Activated CD8-positive, alpha-beta memory T cell treated with anti-CD3 and anti-CD28 coated beads for 1 hour (primary cell): Measurements from ENCODE around the gene ANGPTL8.

Experiments used
- DNase-seq, 2 donors: peaks; one replicate each; pipeline ENCODE4 v3.0.0-alpha.2; 2020; ENCODE audit warnings: low read depth in 1 of 2; ENCODE audit errors: extremely low read depth in 1 of 2

The ANGPTL8 gene

DNA sequence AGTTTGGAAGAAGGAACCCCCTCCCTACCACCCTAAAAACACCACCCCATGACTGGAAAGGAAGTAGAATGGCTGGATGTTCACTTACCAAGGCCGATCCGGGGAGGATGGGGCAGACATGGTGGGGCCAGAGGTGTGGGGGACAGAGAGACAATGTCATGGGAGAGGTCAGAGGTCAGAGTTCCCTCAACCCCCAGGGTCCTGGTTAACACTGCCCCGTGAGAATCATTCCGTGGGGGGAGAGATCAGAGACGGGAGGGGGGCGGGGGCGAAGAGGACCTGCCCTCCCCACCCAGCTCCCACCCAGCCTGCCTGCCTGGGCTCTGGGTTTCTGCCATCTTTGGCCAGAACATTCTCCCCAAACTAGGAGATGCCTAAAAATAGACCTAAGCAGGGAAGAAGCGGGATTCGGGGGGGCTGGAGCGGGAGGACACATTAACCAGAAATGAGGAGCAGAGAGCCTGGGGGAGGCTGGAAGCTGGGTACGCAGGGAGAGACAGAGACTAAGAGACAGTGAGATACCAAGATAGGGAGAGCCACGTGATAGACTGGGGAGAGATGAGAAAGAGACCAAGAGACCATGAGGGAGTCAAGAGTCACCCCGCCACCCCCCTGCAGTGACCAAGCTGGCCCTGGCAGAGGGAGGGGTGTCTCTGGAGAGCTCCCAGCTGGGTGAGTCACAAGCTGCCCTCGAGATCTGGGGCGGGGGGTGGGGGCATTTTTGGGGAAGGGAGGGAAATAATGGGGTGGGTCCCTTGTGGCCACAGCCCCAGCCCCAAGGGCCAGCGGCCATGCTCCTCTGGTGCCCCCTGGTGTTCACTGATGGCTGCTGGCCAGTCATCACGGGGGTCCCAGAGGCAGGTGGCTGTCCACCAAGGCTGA, 36.0 kb upstream of the ANGPTL8 start:
- DNase-seq, result peak in 1 of 2 donors; percentile 23

DNA sequence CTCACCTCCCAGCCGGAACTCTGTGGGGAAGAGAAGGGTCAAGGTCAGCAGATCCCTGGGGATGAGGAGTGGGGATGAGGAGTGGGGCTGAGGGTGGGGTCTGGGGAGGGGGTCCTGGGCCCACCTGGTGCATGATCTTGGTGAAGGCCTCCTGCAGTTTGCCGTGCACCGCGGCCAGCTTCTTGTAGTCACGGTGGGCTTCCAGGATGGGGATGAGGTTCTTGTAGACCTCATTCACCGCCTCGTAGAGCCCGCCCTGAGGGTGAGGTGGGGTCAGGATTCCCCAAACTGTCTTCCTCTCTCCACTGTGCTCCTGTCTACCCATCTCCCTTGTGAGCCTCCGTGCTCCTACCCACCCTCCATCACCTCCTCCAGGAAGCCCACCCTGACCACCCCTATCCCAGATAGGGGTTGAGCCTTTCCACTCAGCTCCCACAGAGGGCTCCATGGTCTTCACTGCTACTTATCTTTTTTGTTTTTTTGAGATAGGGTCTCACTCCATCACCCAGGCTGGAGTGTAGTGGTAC, 35.3 kb upstream of the ANGPTL8 start:
- DNase-seq, result no peak

DNA sequence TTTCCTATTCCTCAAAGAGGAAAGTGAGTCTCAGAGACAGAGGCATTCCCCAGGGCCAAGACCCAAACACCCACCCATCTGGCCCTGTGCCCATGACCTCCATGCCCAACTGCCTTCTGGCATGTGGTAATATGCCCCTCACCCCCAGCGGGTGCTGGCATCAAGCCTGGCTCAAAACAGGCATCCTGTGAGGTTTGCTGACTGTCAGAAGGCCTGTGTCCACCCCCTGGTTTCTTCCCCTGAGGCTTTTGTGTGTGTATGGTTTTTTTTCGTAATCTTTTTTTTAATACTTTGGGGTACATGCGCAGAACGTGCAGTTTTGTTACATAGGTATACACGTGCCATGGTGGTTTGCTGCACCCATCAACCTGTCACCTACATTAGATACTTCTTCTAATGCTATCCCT, 34.5 kb upstream of the ANGPTL8 start:
- no peak for DNase-seq

DNA sequence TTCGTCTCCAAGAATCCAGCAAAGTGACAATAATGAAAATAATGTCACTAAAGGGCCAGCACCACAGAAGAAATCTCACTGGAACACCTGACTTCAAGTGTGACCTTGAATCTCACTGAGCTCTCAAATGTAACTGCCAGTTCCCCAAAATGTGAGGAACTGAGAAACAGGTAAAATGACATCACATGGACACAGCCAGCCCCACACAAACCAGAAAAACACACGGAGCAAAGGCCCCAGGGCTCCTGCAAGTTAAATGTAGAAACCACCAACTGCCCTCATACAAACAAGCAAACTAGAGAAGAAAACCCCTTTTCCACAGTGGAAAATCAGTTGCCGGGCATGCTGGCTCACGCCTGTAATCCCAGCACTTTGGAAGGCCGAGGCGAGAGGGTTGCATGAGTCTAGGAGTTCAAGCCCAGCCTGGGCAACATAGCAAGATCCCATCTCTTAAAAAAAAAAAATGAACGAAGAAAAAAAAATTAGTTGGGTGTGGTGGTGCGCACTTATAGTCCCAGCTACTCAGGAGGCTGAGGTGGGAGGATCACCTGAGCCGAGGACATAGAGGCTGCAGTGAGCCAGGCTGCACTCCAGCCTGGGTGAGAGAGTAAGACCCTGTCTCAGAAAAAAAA, 33.4 kb upstream of the ANGPTL8 start:
- no peak for DNase-seq

DNA sequence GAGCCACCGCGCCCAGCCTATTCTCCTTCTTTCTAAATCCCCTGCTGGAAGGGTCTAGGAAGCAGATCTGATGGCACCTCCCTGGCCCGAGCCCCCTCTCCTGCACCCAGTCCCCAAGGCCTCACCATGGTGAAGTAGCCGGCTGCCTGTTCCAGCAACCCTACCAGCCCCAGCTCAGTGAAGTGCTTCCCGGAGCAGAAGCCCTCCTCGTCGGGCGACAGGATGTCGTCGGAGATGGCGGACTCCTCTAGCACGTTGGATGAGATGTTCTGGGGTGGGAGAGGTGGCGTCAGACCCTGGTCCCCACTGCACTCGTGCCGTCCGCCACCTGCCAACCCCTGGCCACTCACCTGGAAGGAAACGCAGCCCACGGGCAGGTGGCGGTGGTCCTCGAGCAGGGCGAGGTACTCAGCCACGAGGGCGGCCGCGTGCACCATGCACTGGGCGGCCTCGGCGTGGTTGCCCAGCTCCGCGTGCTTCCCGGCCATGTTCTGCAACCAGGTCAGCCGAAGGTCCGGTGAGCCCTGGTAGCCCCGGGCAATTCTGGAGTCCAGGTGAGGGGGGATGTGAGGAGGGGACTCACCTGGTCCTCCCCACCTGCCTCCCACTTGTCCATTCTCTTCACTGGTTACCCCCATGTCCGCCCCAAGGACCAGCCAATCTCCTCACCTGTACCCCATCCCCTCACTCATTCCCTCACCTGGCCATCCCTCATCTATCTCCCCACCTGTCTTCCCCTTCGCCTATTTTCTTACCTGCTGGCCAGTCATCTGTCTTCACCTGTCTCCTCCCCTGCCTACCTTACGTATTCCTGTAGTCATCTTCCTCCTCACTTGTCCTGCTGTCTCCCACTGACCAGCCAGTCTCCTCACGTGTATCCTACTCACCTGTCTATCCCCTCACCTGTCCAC, 30.6 kb upstream of the ANGPTL8 start:
- no peak for DNase-seq

DNA sequence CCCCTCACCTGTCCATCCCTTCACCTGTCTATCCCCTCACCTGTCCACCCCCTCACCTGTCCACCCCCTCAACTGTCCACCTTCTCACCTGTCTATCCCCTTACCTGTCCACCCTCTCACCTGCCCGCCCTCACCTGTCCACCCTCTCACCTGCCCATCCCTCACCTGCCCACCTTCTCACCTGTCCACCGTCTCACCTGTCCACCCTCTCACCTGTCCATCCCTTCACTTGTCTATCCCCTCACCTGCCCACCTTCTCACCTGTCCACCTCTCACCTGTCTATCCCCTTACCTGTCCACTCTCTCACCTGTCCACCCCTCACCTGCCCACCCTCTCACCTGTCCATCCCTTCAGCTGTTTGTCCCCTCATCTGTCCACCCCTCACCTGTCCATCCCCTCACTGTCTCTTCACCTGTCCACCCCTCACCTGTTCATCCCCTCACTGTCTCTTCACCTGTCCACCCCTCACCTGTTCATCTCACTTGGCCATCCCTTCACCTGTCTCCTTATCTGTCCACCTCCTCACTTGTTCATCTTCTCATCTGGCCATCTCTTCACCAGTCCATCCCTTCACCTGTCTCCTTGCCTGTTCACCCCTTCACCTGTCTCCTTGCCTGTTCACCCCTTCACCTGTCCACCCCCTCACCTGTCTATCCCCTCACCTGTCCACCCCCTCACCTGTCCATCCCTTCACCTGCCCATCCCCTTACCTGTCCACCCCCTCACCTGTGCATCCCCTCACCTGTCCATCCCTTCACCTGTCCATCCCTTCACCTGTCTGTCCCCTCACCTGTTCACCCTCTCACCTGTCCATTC, 29.4 kb upstream of the ANGPTL8 start:
- no peak for DNase-seq

DNA sequence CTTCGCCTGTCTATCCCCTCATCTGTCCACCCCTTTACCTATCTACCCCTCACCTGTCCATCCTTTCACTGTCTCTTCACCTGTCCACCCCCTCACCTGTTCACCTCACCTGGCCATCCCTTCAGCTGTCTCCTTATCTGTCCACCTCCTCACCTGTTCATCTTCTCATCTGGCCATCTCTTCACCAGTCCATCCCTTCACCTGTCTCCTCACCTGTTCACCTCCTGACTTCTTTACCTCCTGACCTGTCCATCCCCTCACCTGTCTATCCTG, 28.8 kb upstream of the ANGPTL8 start:
- no peak for DNase-seq

DNA sequence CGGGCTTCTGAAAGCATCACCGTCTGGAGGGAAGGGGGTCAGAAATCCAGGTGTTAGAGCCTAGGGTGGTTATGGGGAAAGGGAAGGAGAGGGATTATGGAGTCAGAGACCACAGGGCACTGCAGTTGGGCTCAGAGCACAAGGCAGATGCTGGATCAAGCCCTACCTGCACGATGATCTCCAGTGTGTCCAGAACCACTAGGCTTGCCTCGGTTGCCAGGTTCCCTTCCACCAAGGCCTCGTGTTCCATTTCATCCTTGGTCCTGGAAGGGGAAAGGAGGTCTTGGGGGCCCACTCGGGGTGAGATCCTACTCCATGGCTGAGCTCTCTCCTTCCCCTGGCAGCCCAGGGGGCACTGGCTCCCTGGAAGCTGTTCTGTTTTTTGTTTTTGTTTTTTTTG, 25.0 kb upstream of the ANGPTL8 start:
- no peak for DNase-seq

DNA sequence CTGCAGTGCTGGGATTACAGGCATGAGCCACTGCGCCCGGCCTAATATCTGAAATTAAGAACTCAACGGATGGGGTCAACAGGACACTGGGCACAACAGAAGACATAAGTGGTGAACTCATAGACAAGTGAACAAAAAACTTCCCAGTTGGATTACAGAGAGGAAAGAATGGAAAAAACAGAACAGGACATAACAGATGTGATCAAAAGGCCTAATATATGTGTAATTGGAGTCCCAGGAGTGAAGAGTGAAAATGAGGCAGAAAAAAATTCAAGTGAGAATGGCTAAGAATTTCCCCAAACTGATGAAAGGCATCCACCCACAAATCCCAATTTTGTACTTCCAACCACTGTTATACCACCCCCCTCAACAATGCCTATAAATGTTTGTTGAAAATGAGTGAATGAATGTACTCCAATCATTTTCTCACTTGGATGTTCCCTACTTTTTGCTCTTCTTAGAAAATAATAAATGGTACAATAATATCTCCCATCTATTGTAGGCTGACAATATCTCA, 18.3 kb upstream of the ANGPTL8 start:
- no peak for DNase-seq

DNA sequence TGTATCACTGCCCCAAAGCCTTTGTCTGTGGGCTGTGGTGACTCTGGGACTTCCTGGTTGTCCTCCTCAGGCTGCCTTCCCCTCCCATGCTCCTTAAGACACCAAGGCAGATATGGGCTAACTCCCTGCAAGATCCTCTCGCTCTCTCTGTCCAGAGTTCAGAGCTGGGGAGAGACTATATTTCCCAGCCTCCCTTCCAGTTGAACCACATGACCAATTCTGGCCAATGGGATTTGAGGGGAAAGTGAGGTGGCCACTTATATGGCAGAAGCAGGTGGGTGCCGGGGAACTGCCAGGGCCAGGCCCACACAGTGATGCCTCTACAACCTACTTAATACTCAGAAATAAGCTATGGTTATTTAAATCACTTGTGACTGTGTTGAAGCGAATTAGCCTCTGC, 16.2 kb upstream of the ANGPTL8 start:
- DNase-seq, result no peak

DNA sequence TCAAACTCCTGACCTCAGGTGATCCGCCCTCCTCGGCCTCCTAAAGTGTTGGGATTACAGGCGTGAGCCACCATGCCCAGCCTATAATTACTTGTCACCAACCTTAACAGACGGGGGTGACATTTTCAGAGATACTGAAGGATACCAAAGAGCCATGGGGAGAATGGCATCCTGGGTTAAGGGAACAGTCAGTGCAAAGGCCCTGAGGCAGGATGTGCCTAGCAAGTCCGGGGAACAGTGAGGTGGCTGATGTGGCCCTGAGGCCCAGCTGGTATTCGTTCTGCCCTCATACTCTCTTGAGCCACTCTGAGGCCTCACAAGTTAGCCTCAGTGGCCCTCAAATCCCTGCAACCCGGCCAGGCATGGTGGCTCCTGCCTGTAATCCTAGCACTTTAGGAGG, 15.0 kb upstream of the ANGPTL8 start:
- no peak for DNase-seq

DNA sequence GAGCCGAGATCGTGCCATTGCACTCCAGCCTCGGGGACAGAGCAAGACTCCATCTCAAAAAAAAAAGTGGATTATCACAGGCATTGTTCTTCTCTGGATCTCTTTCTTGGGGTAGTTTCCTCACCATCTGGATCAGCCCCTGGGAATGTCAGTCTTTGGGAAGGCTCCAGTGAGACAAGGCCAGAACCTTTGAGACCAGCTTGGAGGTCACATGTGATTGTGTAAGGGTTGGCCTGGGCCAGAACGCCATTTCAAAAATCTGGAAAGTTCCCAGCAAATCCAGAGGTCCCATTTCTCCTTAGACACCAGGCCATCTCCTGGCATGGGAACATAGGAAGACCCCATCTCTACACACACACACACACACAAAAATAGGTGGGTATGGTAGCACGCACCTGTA, 14.2 kb upstream of the ANGPTL8 start:
- DNase-seq, result no peak

DNA sequence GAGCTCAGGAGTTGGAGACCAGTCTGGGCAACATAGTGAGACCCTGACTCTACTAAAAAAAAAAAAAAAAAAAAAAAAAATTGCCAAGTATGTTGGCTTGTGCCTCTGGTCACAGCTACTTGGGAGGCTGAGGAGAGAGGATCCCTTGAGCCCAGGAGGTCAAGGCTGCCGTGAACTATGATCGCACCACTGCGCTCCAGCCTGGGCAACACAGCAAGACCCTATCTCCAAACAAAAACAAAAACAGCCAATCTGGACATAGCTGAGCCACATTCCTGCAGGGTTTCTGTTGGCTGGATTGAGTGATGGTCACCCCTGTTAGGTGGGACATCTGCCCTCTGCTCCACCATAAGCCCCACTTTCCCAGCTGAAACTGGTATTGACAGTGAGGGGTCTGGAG, 13.6 kb upstream of the ANGPTL8 start:
- no peak for DNase-seq

DNA sequence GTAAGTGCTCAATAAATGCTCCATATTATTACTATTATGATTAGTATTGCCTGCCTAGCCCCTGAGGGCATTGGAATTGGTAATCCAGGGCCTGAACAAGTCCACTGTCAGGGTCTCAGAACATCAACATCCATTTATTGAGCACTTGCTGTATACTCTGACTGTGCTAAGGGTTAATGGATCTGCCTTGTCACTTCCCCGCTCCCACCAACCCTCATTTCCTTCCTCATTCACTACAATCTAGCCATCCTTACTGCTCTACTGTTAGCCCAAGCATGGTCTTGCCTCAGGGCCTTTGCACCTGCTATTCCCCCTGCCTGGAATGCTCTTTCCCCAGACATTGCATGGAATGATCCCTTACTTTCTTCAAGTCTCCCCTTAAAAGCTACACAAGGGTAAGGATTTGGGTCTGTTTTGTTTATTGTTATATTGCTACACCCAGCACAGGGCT, 12.7 kb upstream of the ANGPTL8 start:
- DNase-seq, result no peak

DNA sequence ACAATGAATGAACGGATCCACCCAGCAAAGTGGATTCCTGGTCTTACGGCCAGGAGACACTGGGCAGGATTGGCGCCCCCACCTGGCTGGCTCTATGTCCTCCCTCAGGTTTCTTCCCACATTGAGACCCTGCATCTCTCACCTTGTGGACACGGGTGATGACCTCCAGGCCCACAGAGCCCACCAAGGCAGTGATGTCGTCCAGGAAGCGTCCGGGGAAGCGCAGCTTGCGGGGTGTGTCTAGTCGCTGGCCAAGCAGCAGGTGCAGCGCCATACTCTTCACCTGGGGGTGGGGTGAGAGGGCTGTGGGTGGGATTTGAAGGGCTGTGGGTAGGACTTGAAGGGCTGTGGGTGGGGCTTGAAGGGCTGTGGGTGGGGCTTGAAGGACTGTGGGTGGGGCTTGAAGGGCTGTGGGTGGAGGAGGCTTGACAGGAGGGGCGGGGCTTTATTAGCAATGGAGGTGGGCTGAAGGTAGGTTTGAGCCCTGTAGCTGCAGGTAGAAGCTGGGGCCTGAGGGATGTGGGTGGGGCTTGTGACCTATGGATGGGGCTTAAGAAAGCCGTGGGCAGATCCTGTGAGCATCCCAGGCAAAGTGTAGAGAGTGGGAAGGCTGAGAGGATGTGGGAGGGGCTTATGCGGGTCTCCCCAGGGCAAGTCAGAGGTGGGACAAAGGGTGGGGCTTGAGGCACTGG, 12.1 kb upstream of the ANGPTL8 start:
- DNase-seq, result no peak

DNA sequence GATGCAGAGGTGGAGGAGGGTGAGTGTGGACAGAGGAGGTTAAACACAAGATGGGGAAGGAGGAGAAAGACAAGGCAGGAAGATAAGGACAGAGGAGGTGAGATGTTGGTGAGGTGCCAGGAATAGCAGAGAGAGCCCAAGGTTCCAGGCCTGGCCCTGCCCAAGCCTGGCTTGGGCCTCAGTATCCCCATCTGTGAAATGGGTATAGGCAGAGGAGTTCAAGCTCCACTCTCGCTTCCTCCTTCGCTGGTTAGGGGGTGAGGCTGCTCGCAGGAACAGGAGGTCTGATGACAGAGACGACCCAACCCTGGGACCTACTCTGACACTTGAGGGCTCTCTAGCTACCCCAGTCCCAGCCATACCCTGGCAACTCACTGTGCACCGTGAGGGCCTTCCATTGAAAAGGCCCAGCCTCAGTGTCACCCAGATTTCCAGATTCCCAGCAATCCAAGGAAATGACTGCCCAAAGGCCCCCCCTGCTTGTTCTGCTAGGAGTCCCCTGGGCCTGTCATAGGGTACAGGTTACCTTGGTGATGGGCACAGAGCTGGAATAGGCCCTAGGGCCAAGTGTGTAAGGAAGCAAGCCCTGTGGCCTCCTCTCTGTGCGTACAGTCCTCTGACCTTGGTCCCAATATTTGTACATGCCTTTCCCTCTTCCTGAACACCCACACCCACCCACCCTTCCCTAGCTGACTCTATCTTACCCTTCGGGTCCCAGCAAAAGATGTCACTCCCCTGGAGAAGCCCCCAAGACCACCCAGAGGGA, 8.6 kb upstream of the ANGPTL8 start:
- DNase-seq, result no peak

DNA sequence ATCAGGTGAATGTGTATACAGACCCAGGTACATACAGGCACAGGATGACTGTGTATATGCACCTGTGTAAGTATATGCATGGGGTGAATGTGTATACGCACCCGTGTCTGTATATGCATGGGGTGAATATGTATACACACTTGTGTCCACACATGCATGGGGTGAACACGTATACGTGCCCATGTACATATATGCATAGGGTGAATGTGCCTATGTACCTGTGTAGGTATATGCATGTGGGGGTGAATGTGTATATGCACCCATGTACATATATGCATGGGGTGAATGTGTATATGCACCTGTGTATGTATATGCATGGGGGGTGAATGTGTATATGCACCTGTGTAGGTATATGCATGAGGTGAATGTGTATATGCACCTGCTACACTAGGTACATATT, 6.9 kb upstream of the ANGPTL8 start:
- DNase-seq, result no peak

DNA sequence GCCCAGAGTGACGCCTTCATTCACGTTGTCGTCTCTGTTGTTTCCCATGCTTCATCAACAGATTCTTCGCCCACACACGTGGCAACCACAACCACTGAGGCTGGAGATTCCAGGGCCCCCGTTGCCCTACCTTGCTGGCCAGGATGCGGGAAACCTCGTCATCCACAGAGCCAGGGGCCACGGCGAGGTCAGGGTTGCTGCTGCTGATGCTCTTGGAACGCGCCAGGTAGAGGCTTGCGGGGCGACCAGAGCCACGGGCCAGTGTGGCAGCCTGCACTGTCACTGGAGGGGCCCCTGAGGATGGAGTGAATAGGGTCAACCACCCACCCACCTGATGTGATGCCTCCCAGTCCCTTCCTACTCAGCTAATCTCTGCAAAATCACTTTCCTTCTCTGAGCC, 6.3 kb upstream of the ANGPTL8 start:
- DNase-seq, result no peak

DNA sequence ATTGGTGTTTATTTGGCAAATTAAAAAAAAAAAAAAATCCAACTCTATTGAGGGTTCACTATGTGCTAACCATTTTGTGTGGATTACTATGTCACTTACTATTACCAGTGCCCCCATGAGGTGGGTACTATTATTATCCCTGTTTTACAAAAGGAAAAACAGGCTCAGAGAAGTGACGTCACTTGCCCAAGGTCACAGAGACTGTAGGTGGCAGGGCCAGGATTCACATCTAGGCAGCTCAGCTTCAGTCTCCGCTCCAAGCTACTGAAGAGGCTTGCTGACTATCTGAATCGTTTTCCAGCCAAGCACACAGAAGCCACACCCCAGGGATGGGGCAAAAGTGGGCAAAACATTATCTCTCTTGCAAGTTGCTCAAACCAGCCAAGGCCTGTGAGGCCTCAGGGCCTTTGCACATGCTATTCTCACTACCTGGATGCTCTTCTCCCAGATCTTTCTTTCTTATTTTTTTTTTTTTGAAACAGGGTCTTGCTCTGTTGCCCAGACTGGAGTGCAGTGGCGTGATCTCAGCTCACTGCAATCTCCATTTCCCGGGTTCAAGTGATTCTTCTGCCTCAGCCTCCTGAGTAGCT, 4.8 kb upstream of the ANGPTL8 start:
- no peak for DNase-seq
